ENCODE measurements around the gene C5AR1. TPM values are rescaled to one million over a fixed set of nuclear protein-coding genes. Genes with fewer than 3 reads are reported as not detected.

Gene C5AR1
- polyA plus RNA-seq, 1 of the 3 experiments (the other 2 are of a cell fraction) = 1.2 TPM

GRCh38 chr19:47356900-47357299 is 47.2 kb downstream of the C5AR1 start:
- H3K4me1 ChIP-seq (ENCODE audit: control insufficient read depth in 1 of 2, insufficient read depth in 2 of 2, low read depth in 1 of 2, low read length in 1 of 2) = peaks cover 0 to 7% of the 10 kb centered on the region in 2 experiments; a peak in 1 of 4 replicates
- no peaks in the 10 kb centered on the region for H3F3A ChIP-seq (replicated peaks; ENCODE audit: insufficient read depth)
- no peak overlapping the region for H3K4me3 ChIP-seq (ENCODE audit: low read depth in 2 of 2, low read length in 1 of 2)
- H3K9ac ChIP-seq = no peak overlapping the region
- H3K36me3 ChIP-seq (replicated peaks in 1 of 2; ENCODE audit: control insufficient read depth in 1 of 2, insufficient read depth in 2 of 2, low read length in 1 of 2) = peaks cover 52 to 59% of the 10 kb centered on the region in 2 experiments
- no peaks in the 10 kb centered on the region for H3K9me3 ChIP-seq
- no peak overlapping the region for H2AFZ ChIP-seq (ENCODE audit: low read depth)
- 97% methylated on average over 6 of the region's 6 CpGs for WGBS (ENCODE audit: low lambda C conversion rate)
- POLR2A ChIA-PET = no interaction called here
- H3K27ac ChIP-seq (ENCODE audit: low read depth in 2 of 2, low read length in 1 of 2) = no peak overlapping the region
- peaks cover 37% of the 10 kb centered on the region for H3K79me2 ChIP-seq (ENCODE audit: insufficient read depth)
- H3K4me2 ChIP-seq = no peak overlapping the region
- CTCF ChIA-PET = interaction anchor here (1.4 kb wide), 1 partner anchor 34 kb away, joined by 4 read pairs; no protein-coding TSS in a partner anchor
- no peak for DNase-seq
- no peaks in the 10 kb centered on the region for H3K9me2 ChIP-seq
- TF ChIP-seq IRF3 (IDR thresholded peaks at IDR 0.05; ENCODE audit: low read depth, low read length) = no peak
- TF ChIP-seq CHD2 (IDR thresholded peaks at IDR 0.05; ENCODE audit: low read length, partially characterized antibody) = no peak
- TF ChIP-seq GABPA (IDR thresholded peaks at IDR 0.05; ENCODE audit: low read depth) = no peak
- TF ChIP-seq RCOR1 (IDR thresholded peaks at IDR 0.05; ENCODE audit: low read length) = no peak
- no peak for TF ChIP-seq ELF1 (IDR thresholded peaks at IDR 0.05)
- TF ChIP-seq FOXM1 (IDR thresholded peaks at IDR 0.05; ENCODE audit: low read depth) = no peak
- no peaks in the 10 kb centered on the region for H4K20me1 ChIP-seq (ENCODE audit: insufficient read depth)
- H3K27me3 ChIP-seq (ENCODE audit: insufficient read depth) = no peaks in the 10 kb centered on the region

DNA sequence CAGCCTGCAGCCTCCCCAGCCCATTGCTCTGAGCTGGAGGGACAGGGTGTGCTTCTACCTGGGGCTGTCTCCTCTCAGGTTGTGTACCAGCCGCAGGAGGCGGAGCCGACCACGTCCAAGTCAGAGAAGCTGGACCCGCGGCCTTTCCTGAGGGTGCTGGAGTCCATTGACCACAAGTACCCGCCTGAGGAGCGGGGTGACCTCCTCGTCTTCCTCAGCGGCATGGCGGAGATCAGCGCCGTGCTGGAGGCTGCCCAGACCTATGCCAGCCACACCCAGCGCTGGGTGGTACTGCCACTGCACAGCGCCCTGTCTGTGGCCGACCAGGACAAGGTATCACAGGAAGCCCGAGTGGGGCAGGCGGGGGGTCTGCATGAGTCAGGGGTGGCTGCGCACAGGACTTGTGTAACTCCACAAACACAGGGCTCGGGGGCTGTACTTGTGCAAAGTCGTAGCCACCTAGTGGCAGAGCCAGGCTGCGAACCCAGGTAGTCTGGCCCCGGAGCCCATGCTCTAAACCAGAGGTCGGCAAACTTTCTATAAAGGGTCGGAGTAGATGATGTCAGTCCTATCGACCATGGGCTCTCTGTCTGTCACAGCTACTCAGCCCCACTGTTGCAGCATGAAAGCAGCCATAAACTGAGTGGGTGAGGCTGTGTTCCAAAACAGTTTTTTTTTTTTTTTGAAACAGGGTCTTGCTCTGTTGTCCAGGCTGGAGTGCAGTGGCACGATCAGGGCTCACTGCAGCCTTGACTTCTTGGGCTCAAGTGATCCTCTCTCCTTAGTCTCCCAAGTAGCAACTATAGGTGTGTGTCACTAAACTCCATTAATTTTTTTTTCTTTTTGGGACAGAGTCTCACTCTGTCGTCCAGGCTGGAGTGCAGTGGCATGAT is 48.4 kb downstream of the C5AR1 start:
- TF ChIP-seq SMC3 (IDR thresholded peaks at IDR 0.05; ENCODE audit: low read depth, low read length) (no peak), RFX5 (IDR thresholded peaks at IDR 0.05; ENCODE audit: low read length) (no peak), FOXM1 (IDR thresholded peaks at IDR 0.05; ENCODE audit: low read depth) (no peak), FOSL2 (IDR thresholded peaks at IDR 0.05; ENCODE audit: borderline replicate concordance, low read depth) (no peak)
- TF ChIP-seq, protein P1, sequence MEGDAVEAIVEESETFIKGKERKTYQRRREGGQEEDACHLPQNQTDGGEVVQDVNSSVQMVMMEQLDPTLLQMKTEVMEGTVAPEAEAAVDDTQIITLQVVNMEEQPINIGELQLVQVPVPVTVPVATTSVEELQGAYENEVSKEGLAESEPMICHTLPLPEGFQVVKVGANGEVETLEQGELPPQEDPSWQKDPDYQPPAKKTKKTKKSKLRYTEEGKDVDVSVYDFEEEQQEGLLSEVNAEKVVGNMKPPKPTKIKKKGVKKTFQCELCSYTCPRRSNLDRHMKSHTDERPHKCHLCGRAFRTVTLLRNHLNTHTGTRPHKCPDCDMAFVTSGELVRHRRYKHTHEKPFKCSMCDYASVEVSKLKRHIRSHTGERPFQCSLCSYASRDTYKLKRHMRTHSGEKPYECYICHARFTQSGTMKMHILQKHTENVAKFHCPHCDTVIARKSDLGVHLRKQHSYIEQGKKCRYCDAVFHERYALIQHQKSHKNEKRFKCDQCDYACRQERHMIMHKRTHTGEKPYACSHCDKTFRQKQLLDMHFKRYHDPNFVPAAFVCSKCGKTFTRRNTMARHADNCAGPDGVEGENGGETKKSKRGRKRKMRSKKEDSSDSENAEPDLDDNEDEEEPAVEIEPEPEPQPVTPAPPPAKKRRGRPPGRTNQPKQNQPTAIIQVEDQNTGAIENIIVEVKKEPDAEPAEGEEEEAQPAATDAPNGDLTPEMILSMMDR (IDR thresholded peaks at IDR 0.05) = peak; percentile 36
- TF ChIP-seq, protein P2, sequence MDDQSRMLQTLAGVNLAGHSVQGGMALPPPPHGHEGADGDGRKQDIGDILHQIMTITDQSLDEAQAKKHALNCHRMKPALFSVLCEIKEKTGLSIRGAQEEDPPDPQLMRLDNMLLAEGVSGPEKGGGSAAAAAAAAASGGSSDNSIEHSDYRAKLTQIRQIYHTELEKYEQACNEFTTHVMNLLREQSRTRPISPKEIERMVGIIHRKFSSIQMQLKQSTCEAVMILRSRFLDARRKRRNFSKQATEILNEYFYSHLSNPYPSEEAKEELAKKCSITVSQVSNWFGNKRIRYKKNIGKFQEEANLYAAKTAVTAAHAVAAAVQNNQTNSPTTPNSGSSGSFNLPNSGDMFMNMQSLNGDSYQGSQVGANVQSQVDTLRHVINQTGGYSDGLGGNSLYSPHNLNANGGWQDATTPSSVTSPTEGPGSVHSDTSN (IDR thresholded peaks at IDR 0.05) = no peak
- TF ChIP-seq, protein P3, sequence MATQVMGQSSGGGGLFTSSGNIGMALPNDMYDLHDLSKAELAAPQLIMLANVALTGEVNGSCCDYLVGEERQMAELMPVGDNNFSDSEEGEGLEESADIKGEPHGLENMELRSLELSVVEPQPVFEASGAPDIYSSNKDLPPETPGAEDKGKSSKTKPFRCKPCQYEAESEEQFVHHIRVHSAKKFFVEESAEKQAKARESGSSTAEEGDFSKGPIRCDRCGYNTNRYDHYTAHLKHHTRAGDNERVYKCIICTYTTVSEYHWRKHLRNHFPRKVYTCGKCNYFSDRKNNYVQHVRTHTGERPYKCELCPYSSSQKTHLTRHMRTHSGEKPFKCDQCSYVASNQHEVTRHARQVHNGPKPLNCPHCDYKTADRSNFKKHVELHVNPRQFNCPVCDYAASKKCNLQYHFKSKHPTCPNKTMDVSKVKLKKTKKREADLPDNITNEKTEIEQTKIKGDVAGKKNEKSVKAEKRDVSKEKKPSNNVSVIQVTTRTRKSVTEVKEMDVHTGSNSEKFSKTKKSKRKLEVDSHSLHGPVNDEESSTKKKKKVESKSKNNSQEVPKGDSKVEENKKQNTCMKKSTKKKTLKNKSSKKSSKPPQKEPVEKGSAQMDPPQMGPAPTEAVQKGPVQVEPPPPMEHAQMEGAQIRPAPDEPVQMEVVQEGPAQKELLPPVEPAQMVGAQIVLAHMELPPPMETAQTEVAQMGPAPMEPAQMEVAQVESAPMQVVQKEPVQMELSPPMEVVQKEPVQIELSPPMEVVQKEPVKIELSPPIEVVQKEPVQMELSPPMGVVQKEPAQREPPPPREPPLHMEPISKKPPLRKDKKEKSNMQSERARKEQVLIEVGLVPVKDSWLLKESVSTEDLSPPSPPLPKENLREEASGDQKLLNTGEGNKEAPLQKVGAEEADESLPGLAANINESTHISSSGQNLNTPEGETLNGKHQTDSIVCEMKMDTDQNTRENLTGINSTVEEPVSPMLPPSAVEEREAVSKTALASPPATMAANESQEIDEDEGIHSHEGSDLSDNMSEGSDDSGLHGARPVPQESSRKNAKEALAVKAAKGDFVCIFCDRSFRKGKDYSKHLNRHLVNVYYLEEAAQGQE (IDR thresholded peaks at IDR 0.05; ENCODE audit: low read depth, low read length) = no peak
- Histone ChIP-seq H4K20me1 (ENCODE audit: insufficient read depth) (no peaks in the 10 kb centered on the region), H3K4me1 (ENCODE audit: control insufficient read depth in 1 of 2, insufficient read depth in 2 of 2, low read depth in 1 of 2, low read length in 1 of 2) (peaks cover 0 to 5% of the 10 kb centered on the region in 2 experiments; a peak in 1 of 4 replicates), H3K79me2 (ENCODE audit: insufficient read depth) (peaks cover 26% of the 10 kb centered on the region), H3K9me3 (no peaks in the 10 kb centered on the region), H3F3A (replicated peaks; ENCODE audit: insufficient read depth) (no peaks in the 10 kb centered on the region), H3K4me2 (no peak overlapping the region), H3K9me2 (no peaks in the 10 kb centered on the region), H2AFZ (ENCODE audit: low read depth) (no peak overlapping the region), H3K9ac (no peak overlapping the region), H3K4me3 (ENCODE audit: low read depth in 2 of 2, low read length in 1 of 2) (no peak overlapping the region), H3K27me3 (ENCODE audit: insufficient read depth) (no peaks in the 10 kb centered on the region), H3K27ac (ENCODE audit: low read depth in 2 of 2, low read length in 1 of 2) (no peak overlapping the region), H3K36me3 (replicated peaks in 1 of 2; ENCODE audit: control insufficient read depth in 1 of 2, insufficient read depth in 2 of 2, low read length in 1 of 2) (peaks cover 52 to 58% of the 10 kb centered on the region in 2 experiments)
- CTCF ChIA-PET = interaction anchor here (0.6 to 2.6 kb wide), 4 partner anchors 9 to 79 kb away, joined by 3 to 11 read pairs (median 4); partner anchors contain the start of gene DHX34
- POLR2A ChIA-PET = no interaction called here
- WGBS (ENCODE audit: low lambda C conversion rate) = 84% methylated on average over 14 of the region's 28 CpGs
- DNase-seq = peak; percentile 31

All from SK-N-SH (cell line).